IPS-NIHi7 (cell line): ENCODE results near the gene FMNL2.

ENCODE experiments used
- DNase-seq: peaks from one replicate; pipeline ENCODE4 v3.0.0; 2012; ENCODE audit warnings: mixed read lengths; ENCODE audit errors: extremely low spot score

The FMNL2 gene

GRCh38 chr2:152556506-152556905 is 221.5 kb downstream of the FMNL2 start:
- DNase-seq, result no peak

DNA sequence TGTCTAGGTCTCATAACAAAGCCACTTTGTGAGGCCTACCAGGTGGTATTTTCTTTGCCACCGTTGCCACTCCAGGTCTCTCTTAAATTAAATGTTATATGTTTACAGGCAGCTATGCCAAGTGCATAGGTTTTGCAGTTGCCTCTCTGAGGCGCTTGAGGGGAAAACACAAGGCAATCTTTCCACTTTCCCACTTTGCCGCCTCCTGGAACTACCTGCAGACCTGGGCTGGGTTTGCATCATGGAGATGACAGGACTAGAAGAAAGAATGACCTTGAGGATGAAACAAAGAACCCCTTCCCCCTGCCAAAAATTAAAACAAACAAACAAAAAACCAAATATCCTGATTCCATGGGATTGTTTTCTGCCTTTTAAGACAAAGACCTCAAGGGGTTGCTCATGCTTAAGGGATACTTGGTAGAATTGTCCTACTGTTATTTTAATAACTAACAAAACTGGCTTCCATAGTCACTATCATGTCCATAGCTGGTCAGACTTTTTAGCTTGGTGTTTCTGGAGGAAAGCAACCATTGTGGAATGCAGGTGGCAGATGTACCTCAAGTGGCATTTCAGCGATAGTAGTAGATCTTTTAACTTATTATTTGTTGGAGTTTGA is 222.4 kb downstream of the FMNL2 start:
- DNase-seq, result no peak

- DNase-seq, result no peak
Observed at GRCh38 chr2:152558158-152558984, 223.4 kb downstream of the FMNL2 start.

GRCh38 chr2:152559008-152559407 is 224.0 kb downstream of the FMNL2 start:
- DNase-seq, result no peak

DNA sequence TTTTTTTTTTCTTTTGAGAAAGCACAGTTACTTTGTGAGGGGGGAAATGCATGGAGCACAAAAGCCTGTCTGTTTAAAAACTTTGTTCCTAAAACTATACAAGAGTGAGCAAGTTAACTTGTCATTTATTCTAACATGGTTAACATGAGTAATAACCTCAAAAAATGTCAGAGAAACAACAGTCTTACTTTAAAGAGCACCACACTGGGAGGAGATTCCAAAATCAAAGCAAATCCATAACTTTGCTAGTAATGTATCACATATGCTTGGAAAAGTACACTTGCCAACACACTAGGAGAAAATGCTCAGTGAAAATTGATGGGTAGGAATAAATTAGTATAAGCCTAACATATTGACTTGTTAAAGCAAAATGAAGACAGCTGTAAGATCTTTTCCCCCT is 225.2 kb downstream of the FMNL2 start:
- DNase-seq, result no peak

DNA sequence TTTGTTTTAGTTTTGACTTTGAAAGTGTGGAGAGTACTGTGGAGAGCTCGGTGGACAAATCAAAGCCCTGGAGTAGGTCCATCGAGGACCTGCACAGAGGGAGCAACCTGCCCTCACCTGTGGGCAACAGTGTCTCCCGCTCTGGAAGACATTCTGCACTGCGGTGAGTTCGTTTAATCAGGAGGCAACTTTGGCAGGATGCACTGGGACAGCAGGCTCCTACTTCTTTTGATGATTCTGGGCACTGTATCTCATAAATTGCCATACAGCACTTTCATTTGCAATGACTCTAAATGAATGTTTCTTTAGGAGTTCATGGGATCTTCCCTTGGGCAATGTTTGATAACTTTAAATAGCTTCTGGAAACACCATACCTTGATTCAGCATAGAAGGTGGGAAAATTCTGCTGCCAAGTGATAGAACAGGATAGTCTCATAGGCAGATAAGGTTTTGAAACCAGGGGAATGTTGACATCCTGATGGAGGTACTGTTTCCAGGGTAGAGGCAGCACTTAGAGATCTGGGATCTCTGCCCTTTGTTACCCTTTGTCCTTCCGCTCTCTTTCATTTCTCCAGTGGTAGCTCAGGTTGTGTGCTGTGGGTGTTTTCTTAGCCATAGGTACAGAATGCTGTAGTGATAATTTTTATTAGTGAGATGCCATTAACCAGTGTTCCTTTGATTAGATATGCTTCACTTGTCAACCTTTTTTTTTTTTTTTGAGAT is 226.1 kb downstream of the FMNL2 start:
- no peak for DNase-seq

DNA sequence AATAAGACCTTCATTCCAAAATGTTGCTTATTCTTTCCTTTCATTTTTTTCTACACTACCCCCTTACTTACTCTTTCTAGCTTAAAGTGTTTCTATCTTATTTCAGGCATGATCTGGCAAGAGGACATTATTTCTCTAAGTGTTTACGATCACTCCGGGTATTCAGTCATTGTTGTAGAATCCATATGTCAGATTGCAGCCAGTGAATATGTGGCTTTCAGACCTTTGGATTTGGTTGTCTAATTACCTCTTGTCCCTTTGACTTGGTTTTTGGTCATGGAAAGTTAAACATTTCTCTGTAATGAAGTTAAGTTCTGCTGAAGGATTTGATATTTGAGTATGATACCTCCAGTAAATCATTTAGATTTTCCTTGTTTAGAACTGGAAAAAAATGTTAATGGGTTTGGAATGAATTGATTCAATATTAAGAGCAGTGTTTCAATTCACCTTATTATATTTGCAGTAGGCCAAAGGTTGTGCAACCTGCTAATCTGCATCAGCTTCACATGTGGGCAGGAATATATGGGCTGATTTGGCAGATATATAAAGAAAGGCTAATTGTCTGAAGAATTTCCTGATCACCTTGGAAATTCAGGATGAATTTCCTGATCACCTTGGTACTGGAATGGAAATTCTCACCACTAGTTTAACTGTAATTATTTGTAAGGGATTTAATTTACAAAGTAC is 227.4 kb downstream of the FMNL2 start:
- no peak for DNase-seq

DNA sequence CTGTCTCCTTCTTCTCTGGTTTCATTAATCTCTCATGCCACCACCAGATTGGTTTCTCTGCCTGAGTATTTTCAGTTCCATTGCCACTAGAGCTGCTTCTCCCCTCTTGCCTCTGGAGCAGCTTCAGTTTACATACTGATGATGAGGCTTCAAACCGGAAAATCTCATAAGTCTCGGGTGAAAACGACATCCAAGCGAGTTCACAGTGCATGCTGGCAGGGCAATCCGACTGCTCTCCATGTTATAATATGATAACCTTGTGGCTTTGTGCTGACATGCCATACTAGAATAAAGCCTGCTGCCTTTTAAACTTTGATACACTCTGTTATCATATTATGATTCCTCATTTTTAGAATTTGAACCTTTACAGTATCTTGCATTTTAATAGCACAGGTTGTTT is 228.8 kb downstream of the FMNL2 start:
- DNase-seq, result no peak

GRCh38 chr2:152564754-152565551 is 230.0 kb downstream of the FMNL2 start:
- DNase-seq, result no peak

DNA sequence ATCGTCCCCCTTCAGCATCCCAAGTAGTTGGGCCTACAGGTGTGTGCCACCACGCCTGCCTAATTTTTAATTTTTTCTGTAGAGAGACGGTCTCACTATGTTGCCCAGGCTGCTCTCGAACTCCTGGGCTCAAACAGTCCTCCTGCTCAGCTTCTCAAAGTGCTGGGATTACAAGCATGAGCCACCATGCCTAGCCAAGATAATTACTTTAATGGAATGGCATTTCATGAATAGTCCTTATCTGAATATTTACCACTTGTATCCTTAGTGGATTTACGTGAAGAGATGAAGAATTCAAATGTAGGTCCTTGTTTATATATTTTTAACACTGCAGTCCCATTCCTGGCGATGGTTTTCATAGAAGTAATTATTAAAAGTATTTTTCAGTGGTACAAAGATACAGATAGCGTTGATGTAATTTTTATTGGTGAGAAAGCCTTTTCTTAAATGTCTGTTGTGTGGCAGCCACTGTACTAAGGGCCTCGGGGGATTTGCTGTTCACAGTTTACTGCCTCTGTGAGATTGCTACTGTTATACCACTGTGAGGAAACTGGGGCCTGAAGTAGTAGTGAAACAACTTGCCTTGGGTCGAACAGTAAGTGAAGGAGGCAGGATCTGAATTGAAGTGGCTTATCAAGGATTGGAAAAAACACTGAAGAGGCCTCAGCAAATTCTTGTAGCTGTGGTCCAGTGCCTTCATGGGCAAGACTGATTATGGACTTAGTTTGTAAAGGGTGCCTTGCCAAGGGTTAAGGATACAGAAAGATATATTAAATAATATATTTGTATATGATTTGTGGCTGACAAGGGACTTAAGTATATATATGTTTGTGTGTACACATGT is 231.1 kb downstream of the FMNL2 start:
- no peak for DNase-seq

- no peak for DNase-seq
Observed at GRCh38 chr2:152566728-152567069, 231.7 kb downstream of the FMNL2 start.

GRCh38 chr2:152568531-152568930 is 233.6 kb downstream of the FMNL2 start:
- no peak for DNase-seq

DNA sequence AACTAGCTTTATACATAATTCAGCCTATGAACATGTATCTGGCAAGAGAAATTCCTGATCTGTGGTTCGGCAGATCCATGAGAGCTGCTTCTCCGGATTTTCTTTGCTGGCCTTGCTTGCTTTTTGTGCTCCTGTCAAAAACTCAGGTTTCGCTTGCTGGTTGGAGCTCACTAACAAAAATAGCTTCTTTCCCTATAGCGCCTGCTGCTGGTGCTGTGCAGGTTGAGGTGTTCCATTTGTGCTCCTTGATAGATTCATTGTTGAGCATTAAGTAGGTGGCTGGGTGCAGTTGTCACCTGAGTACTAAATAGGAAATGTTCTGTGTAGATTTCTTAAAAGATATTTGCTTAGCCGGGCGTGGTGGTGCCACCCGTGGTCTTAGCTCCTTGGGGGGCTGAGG is 234.2 kb downstream of the FMNL2 start:
- no peak for DNase-seq

- DNase-seq, result no peak
Observed at GRCh38 chr2:152571048-152571766, 236.2 kb downstream of the FMNL2 start.

GRCh38 chr2:152572031-152572430 is 237.1 kb downstream of the FMNL2 start:
- no peak for DNase-seq

DNA sequence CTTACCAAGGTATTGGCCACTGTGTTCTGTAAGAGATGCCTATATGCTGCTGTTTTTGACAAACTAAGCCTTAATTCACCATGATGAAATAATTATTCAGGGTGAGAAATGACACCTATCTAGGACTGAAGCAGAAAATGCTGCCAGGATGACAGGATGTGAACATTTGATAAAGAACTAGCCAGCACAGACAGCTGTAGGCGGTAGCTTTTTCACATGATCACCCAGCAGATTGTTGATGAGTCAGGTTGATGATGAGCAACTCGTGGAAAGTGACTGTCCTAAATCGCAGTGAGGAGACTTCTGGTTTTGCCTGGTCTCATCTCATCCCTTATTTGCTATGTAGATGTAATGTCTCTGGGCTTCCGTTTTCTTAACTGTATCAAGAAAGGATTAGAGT is 238.2 kb downstream of the FMNL2 start:
- no peak for DNase-seq

DNA sequence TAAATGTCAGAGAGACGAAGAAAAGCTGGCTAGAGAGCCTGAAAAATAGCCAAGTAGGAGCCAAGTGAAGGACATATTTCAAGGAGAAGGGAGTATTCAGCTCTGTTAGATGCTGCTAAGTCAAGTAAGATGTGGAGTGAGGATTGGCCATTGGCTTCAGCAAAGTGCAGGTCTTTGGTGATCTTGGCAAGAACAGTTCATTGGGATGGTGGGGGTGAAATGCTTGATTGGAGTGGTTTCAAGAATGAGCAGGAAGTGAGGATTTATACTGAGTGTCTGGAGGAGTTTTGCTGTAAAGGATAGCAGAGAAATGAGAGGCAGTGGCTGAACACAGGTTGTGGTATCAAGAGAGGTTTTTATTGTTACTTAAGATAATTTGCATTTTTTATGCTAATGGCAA is 242.6 kb downstream of the FMNL2 start:
- no peak for DNase-seq

DNA sequence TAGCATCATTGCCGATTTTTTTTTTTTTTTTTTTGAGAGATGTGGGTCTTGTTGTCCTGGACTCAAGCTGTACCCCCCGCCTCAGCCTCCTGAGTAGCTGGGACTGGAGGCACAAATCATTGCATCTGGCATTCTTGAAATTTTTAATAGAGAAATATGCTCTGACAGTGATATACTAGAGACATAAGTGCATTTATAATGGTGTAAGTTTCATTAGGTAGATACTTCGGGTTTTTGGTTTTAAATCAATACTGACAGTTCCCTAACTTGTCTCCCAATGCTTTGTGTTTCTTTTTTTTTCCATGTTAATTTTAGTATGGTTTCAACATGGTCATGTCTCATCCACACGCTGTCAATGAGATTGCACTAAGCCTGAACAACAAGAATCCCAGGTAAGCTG is 243.6 kb downstream of the FMNL2 start:
- no peak for DNase-seq

DNA sequence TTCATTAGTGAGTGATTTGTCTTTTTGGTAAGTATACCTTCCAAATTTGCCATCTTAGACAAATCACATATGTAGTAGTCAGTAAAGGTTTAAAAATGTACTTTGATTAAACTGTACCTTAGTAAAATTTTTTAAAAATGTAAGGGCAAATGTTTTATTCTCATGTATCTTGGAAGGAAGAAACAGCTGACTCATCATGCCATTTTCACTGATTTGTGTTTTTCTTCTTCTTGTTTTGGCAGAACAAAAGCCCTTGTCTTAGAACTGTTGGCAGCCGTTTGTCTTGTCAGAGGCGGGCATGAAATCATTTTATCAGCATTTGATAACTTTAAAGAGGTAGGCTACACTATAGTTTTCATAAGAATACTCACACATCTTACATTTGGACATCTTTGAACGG is 245.7 kb downstream of the FMNL2 start:
- DNase-seq, result no peak

- no peak for DNase-seq
Observed at GRCh38 chr2:152581360-152581759, 246.4 kb downstream of the FMNL2 start.
